Renal cortical epithelial cell (primary cell): ENCODE data around the gene COL27A1. TPM values are rescaled to one million over a fixed set of nuclear protein-coding genes. Genes with fewer than 3 reads are reported as not detected.
"Not testable (repeated sequence)": the region's sequence is repeated elsewhere in the genome, so short reads cannot be mapped to it uniquely, and the experiment has no call there.

Experiments
- DNase-seq: peaks from one replicate; pipeline ENCODE4 v3.0.0-alpha.2; 2011; ENCODE audit warnings: low read depth
- total RNA-seq: library from RNA; depleted of rRNA; stranded (reverse); fragments of >200 nt; gene quantifications from 2 replicates; pipeline ENCODE4 v1.2.3, GENCODE V29; 2014

COL27A1 gene
- total RNA-seq, 1 donor from 2014 or later, result 48.4 TPM

DNA sequence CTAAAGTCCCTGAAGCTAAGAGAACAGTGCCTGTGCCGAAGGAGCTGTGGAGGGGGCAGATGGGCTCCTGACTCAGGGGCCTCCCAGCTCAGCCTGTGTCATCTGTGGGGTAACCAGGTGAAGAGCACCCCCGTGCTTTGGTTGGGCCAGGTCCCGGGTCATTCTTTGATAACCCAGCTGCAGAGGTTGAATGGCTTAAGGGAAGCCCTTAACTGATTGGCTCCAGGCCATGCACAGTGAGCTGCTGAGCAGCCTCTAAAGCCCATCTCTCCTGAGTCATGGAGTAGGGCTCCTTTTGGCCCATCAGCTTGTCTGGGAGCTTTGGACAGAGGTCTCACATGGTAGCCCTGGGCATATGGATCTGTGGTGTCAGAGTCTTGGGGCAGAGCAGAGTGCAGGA is 28.7 kb downstream of the COL27A1 start:
- DNase-seq, result no peak

GRCh38 chr9:114184866-114185265 is 29.5 kb downstream of the COL27A1 start:
- DNase-seq, result no peak

DNA sequence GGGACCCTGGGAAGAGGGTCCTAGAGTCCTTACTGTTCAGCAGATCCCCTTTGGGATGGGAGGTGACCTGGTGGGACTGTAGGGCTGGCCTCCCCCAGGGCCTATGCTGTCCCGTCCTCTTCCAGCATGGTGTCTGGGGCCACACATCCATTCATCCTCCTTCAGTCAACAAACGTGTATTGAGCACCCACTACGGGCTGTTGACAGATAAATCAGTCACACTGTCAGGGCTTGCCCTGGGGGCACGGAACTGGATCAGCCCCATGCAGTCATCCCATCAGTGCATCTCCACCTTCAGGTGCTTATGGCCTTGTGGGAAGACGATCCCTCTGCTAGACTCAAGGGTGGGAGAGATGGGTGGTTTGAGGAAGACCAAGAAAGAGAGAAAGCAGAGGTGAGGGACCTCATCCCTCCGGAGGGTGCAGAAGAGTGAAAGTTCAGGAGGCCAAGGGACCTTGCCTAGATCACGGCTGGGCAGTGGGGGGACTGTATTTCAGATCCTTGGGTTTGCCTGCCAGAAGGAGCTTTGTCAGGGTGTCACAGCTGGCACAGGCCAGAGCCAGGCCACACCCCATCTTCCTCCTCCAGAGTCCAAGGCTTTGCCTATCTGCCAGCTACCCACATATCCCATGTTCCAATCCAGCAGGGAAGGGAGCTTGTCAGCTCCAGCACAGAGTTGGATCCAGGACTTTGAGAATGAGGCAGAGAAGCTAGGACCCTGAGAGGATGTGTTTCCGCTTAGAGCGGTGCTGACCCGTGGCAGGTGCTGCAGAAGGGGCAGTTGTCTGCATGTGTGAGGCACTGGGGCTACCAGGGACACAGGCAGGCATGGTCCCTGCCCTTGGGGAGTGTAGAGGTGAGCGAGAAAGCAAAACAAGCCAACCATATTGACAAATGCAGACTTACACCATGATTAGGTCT is 30.5 kb downstream of the COL27A1 start:
- DNase-seq, result no peak

- DNase-seq, result no peak
Observed at GRCh38 chr9:114186605-114187289, 31.4 kb downstream of the COL27A1 start.

GRCh38 chr9:114187827-114188226 is 32.5 kb downstream of the COL27A1 start:
- DNase-seq, result no peak

DNA sequence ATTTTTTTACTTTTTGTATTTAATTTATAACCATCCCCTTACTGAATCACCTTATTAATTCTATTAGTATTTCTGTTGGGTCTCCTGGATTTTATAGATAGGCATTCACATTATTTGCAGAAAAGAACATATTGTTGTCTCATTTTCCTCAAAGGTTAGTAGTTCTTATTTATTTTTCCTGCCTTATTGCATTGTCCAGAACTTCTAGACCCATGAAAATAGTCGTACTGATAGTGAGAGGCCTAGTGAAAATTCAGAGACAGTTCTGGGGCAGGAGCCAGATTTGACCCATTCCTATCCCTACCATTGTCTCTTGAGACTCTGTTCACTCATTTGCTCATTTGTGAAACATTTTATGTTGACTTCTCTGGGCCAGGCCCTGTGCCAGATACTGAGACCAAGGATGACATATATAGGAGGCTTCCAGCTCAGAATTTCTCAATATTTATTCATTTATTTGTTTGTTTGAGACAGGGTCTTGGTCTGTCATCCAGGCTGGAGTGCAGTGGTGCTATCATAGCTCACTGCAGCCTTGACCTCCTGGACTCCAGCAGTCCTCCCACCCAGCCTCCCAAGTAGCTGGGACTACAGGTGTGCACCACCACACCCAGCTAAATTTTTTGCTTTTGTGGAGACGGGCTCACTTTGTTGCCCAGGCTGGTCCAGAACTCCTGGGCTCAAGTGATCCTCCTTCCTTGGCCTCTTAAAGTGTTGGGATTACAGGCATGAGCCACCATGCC is 34.7 kb downstream of the COL27A1 start:
- DNase-seq, result no peak

GRCh38 chr9:114190563-114190905 is 35.2 kb downstream of the COL27A1 start:
- no peak for DNase-seq

GRCh38 chr9:114191402-114191801 is 36.1 kb downstream of the COL27A1 start:
- not testable (repeated sequence) for DNase-seq

- DNase-seq, result no peak
Observed at GRCh38 chr9:114192539-114192938, 37.2 kb downstream of the COL27A1 start.

DNA sequence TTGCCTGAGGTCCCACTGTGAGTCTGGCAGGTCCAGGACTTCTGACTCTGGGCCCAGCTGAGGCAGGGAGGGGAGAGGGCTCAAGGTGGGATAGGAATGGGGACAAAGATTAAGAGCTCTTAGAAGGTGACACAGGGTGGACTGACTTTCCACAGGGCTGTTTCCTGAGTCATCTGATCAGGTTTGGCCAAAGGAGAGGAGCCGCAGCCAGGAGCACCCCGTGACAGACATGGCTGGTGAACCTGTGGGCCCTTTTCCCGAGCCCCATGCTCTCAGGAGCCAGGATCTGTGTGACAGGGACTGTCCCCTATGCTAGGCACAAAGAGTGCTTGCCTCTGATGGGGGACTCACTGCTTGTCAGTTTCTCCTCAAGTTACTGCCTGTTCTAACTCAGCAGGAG is 37.8 kb downstream of the COL27A1 start:
- no peak for DNase-seq

- no peak for DNase-seq
Observed at GRCh38 chr9:114196117-114196516, 40.8 kb downstream of the COL27A1 start.

GRCh38 chr9:114196979-114197622 is 41.8 kb downstream of the COL27A1 start:
- DNase-seq, result no peak

DNA sequence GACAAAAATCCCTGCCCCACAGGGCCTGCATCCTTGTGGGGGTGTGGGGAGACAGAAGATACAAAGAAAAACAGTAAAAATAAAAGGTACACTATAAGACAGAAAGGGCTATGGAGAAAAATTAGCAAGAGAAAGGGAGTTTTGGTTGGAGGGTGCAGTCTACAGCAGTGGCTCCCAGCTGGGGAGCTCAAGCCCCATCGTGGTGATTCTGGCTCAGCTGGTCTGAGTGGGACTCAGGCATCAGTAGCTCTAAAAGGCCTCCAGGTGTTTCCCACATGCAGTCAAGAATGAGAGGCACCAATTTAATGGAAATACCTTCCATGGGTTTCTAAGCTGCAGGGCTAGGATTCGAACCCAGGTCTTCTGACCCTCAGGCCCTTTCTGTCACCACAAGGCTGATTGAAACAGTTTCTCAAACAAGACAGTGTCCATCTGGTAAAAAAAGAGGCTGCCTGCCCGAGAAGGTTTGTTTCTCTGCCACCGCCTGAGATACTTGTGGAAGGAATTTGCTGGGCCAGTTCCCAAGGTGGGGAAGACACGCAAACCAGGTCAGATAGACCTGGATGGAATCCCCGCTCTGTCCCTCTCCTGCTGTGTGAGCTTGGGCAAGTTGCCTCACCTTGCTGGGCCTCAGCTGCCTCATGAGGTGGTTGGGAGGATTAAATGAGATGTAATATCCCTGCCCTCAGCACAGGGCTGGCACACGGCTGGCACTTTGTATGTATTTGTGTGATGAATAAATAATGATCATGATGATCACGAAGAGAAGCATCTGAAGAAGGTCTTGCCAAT is 43.1 kb downstream of the COL27A1 start:
- DNase-seq, result no peak

DNA sequence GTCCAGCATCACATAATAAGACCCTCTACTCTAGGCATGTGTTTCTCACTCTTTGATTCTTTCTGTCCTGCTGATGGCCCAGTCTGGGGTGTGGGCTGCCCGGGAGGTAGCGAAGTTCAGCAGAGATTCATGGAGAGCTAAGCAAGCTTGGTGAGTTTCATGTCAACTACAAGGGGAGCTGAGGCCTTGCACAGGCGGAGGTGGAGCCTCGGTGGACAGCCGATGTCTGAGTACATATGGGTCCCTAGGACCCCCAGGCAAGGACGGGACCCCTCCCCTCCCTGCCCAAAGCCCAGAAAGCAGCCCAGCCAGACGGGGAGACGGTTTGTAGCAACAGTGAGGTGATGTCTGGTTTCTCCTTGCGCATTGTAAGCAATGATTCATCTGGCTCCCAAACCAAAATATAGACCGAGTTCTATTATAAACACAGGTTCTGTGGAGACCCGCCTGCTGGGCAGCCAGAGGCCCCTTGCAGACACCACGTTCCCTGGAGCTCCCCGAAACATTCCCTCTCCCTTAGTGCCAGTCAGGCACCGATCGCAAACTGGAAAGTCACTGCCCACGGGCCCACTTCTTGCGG is 45.5 kb downstream of the COL27A1 start:
- no peak for DNase-seq

DNA sequence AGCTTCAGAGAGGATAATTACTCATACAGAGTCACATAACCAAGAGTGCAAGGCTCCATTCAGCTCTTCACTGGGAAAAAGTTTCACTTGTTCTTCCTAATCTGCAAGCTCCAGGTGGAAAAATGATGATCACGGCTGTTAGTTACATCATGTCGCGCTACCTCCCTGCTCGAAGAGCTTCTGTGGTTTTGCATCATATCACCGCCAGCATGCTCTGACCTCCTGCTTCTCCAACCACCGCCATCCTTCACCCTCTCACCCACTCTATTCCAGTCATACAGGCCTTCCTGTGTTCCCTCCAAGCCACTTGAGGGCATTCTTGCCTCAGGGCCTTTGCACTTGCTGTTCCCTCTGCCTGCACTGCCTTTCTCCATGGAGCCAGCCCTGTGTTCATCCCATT is 47.1 kb downstream of the COL27A1 start:
- no peak for DNase-seq

DNA sequence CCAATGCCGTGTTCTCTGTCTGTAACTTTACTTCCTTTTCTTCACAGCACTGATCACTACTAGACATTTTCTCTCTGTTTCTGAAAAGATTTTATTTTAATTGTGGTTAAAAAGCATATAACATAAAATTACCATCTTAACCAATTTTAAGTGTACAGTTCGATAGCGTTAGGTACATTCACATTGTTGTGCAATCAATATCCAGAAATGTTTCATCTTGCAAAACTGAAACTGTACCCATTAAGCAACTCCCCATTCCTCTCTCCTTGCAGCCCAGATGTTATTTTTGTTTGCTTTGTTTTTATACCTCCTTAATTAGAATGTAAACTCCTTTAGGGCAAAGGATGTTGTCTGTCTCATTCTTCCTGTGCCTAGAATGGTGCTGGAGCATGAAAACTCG is 47.5 kb downstream of the COL27A1 start:
- DNase-seq, result no peak

DNA sequence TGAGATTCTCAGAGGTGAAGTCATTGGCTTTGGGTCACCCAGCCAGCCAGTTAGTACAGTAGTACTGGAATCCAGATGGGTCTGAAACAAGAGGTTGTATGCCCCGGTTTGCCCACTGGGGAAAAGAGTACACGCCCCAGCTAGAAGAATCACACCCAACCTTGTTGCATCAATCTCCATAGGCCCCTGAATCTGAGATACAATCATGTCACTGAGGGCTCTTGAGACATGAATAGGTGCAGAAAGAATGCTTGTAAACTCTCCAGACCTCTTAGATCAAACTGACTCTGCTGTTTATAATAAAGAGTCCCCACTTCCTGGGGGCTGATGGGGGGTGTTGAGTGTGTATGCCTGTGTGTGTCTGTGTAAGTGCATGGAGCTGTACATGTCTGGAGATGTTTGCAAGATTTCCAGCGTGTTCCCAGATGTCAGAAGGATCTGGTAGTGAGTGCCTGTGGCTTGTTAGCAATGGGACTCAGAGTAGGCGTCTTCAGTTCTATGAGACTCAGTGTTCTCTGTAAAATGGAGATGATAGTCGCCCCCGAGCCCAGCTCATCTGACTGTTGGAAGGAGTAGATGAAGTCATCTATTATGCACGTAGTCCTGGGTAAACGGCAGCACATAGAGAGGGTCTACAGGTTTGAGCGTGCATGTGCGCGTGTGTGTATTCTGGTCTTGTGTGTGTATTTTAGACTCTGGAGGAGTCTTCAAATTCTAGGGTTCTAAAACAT is 48.2 kb downstream of the COL27A1 start:
- DNase-seq, result no peak

DNA sequence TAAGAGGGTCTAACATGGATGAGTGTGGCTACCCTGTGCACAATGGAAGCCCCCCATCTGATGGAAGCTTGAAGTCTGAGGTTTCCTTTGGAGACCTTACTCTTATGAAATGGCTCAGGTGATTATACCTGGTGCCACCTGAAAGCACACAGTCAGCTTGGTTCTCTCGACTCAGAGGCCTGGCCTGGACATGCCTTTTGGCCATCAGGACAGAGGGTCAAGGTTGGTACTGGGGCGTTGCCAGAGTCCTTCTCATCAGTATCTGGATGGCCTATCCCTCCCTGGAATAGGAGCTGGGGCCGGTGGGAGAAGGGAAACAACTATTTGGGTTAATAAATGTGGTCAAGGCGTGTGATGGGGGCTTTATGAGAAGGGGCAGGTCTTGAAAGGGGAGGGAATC is 48.9 kb downstream of the COL27A1 start:
- no peak for DNase-seq

- no peak for DNase-seq
Observed at GRCh38 chr9:114205171-114206015, 50.1 kb downstream of the COL27A1 start.
